GOT3 (cell line): ENCODE measurements around the gene MATN1.
A peak's percentile ranks its signal among the peaks of the same experiment; 100 is the strongest.

Experiments
- DNase-seq: peaks from one replicate; lab custom pipeline; 2025; ENCODE audit warnings: mixed read lengths; lab: John Stamatoyannopoulos, UW

The MATN1 gene

GRCh38 chr1:30718091-30718635, 5.2 kb downstream of the MATN1 start:
- DNase-seq: peak; percentile 99

- no peak for DNase-seq
These were observed 6.7 kb downstream of the MATN1 start for GRCh38 chr1:30716646-30717045.

- DNase-seq: no peak
These were observed 7.5 kb downstream of the MATN1 start for GRCh38 chr1:30715886-30716285.

- DNase-seq: no peak
These were observed 8.2 kb downstream of the MATN1 start for GRCh38 chr1:30715216-30715615.

GRCh38 chr1:30714536-30715090, 8.8 kb downstream of the MATN1 start:
- no peak for DNase-seq

- no peak for DNase-seq
These were observed 9.4 kb downstream of the MATN1 start for GRCh38 chr1:30714025-30714424.

- no peak for DNase-seq
These were observed 10.1 kb downstream of the MATN1 start for GRCh38 chr1:30713311-30713710.

GRCh38 chr1:30712583-30712982, 10.8 kb downstream of the MATN1 start:
- no peak for DNase-seq

- no peak for DNase-seq
These were observed 13.0 kb downstream of the MATN1 start for GRCh38 chr1:30710407-30710806.

- no peak for DNase-seq
These were observed 15.0 kb downstream of the MATN1 start for GRCh38 chr1:30708361-30708728.

- DNase-seq: no peak
These were observed 15.7 kb downstream of the MATN1 start for GRCh38 chr1:30707412-30708360.

GRCh38 chr1:30706528-30706927, 16.9 kb downstream of the MATN1 start:
- no peak for DNase-seq

GRCh38 chr1:30705698-30706097, 17.7 kb downstream of the MATN1 start:
- no peak for DNase-seq

GRCh38 chr1:30704765-30705509, 18.4 kb downstream of the MATN1 start:
- DNase-seq: no peak

- DNase-seq: no peak
These were observed 19.1 kb downstream of the MATN1 start for GRCh38 chr1:30704271-30704670.

GRCh38 chr1:30702823-30703222, 20.6 kb downstream of the MATN1 start:
- no peak for DNase-seq

- DNase-seq: no peak
These were observed 22.1 kb downstream of the MATN1 start for GRCh38 chr1:30701258-30701633.

- peak; percentile 19 for DNase-seq
These were observed 22.7 kb downstream of the MATN1 start for GRCh38 chr1:30700528-30701257.

GRCh38 chr1:30699762-30700161, 23.6 kb downstream of the MATN1 start:
- no peak for DNase-seq

- DNase-seq: no peak
These were observed 24.9 kb downstream of the MATN1 start for GRCh38 chr1:30698401-30698981.

GRCh38 chr1:30697571-30698376, 25.6 kb downstream of the MATN1 start:
- no peak for DNase-seq
